ENCODE data around the gene NALCN.

GRCh38 chr13:101264931-101265330 lies 151.4 kb downstream of the NALCN start:
- TF ChIP-seq NR2F2 (IDR thresholded peaks at IDR 0.05) (no peak), CTCF (IDR thresholded peaks at IDR 0.05; ENCODE audit: low read depth, low read length, missing input control) (no peak), RAD21 (IDR thresholded peaks at IDR 0.05) (no peak), YY1 (IDR thresholded peaks at IDR 0.05) (no peak), TAF1 (conservative IDR thresholded peaks at IDR 0.05) (no peak), FOXA1 (IDR thresholded peaks at IDR 0.05) (no peak), ATF3 (IDR thresholded peaks at IDR 0.05) (no peak), SP1 (IDR thresholded peaks at IDR 0.05) (no peak), HNF4G (IDR thresholded peaks at IDR 0.05) (no peak), EGR1 (IDR thresholded peaks at IDR 0.05; ENCODE audit: low read depth in 2 of 2) (no peak), REST (IDR thresholded peaks at IDR 0.05) (no peak), ZBTB33 (IDR thresholded peaks at IDR 0.05) (no peak), HNF4A (conservative IDR thresholded peaks at IDR 0.05) (no peak)

All from liver (tissue), 3 donors.